HG02588 (cell line): Measurements from ENCODE around the gene KRT37.
"Not testable (repeated sequence)": the region's sequence is repeated elsewhere in the genome, so short reads cannot be mapped to it uniquely, and the experiment has no call there.

Source experiments
- ATAC-seq: cut with Tn5 transposase; IDR thresholded peaks from one replicate; pipeline ENCODE4 v1.9.1; 2021; ENCODE audit warnings: mild to moderate bottlenecking, moderate library complexity; ENCODE audit not compliant: unreplicated experiment

The KRT37 gene

DNA sequence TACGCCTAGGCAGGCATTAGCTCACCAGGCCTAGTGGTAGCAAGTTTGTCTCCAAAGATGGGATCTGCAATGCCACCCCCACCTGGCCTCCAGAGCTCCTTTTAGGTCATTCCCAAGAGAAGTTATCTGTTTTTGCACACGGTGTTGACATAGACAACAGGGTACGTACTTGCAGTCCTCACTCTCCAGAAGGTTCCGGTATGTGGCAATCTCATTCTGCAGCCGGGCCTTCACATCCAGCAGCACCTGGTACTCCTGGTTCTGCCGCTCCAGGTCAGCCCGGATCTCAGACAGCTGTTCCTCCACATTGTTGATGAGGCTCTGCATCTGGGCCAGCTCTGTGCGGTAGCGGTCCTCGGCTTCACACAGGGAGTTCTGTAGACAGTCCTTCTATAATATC lies 17.2 kb downstream of the KRT37 start:
- no peak for ATAC-seq

DNA sequence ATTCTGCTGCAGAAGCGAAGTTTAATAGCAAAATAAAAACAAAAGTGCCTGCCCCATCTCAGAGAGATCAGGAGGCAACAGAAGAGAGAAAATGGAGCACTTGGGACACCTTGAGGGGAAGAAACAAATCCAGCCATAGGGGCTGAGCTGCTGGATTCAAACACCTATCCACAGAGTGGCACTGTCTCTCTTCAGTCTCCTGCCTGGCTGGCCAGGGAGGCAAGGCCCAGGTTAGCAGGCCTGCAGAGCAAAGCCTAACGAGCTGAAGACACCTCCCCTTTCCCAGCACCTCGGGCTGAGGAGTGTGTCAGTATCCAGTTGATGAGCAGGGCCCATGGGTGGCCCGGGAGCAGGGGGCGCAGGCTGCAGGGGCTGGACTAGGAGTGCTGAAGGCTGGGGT lies 18.2 kb downstream of the KRT37 start:
- ATAC-seq = no peak

DNA sequence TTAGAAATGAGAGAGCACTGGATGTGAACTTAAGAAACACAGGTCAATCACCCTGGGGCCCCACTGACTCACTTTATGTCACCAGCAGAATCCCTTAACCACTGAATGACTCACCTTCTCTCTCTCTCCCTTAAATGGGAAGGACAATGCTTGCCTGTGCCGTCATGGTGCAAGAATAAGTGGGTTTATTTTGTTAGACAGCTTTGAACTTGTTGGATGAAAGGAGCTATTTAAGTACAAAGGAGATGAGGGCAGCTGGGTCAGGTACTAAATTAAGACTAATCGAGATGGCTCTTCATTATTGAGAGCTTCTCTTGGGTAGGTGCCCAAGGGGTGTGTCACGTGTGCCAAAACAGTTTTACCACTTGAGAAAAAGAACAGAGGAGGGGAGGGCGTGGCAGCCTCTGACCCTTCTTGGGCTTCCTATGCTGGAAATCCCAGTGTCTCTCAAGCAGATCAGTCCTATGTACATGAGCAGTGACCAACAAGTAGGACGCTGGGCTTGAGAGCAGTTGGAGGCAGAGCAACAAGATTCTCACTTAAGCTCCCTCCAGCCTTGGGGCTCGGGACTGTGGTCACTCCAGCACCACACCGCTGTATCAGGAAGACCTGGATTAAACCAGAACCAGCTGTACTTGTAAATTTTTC lies 20.2 kb downstream of the KRT37 start:
- no peak for ATAC-seq

DNA sequence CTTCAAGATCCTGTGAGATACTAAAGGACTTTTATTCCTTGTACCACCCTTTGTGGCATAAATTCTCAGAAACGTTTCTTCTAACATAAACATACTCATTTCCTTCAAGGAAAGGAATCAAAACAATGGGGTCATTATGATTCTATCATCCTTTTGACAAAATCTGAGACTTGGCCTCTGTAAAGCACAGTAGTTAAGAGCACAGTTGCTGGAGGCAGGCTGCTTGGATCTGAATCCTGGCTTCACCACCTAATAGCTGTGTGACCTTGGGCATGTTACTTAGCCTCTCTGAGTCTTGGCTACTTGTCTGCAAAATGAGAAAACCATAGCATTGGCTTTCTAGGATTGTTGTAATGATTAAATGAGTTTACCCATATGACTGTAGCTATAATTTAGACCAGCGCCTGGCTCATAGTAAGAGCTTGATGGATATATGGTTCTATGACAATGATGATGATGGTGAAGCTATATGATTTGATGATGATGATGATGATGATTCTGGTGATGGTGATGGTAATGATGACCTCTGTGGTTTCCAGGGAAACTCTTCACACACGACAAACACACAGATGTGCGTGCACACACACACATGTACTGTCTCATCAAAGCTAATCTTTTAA lies 20.9 kb downstream of the KRT37 start:
- no peak for ATAC-seq

DNA sequence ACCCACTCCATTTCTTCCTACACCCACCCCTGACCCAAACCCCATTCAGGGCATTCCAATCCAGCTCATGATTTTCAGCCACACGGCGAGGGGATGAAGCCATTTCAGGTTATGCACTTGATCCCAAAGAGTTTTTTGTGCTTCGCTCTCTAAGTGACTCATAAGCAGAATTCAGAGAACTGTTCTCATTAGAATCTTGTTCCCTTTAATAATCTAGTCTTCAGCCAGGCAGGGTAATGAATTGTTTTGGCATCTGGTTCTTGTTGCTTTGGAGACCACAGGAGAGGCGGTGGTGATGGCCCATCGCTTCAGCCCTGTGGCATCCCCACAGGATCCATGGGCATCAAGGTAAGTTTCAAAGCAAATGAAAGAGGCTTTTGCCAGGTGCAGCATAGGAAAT lies 22.2 kb downstream of the KRT37 start:
- no peak for ATAC-seq

DNA sequence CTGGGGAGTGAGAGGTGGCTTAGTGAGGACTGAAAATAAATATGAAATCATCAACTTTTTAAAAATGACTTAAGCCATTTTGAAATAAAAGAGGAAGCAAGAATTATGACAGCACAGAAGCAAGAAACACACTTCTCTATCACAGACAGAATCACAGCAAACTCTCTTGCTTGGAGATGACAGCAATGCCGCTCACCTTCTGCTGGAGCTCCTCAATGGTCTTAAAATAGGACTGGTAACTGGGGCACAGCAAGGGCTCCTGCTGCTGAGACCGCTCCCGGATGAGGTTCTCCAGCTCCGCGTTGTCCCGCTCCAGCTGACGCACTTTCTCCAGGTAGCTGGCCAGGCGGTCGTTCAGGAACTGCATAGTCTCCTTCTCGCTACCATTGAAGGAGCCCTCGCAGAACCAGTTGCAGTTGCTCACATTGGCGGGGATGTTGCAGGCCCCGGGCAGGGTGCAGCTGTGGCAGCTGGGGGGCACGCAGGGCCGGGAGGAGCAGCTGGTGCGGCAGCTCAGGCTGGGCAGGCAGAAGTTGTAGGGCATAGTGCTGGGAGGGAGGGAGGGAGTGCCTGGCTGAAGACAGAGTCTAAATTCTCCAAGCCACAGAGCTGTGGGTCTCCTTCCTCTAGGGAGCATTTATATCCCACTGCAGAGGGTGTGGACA lies 27.3 kb downstream of the KRT37 start, which contains the start of gene KRT31:
Gene KRT31 (minus strand): TSS at position 613 of the 665 bp plus-strand sequence. CDS start 69 bp downstream, at position 544.
- no peak for ATAC-seq

DNA sequence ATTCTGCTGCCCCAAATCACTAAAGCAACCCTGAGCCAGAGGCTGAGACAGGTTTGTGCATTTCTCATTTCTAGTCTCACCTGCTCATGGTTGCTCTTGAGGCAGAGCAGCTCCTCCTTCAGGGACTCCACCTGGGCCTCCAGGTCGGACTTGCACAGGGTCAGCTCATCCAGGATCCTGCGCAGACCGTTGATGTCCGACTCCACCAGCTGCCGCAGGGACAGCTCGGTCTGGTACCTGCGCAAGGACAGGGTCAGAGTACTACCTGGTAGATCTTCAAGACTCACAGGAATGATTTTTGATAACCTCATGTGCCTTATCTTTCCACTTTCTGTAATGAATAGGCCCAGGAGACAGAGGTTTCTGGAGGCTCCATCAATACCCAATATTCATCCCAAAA lies 28.0 kb downstream of the KRT37 start:
- no peak for ATAC-seq

DNA sequence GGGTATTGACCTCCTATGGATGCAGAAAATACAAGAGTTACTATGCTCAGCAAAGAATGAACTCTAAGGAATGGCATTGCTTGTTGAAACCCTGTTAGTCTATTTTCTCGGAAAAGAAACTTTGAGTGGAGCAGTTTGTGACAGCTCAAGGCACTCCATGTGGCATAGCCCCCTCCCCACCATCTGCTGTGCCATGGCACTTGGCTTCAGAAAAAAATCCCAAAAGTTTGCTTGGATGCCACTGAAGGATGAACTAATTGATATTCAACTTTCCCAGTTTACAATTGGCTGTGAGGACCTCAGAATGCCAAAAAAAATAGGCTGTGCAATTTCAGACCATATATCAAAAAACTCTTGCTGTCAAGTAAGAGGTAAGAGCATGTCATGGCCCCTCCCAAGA lies 28.8 kb downstream of the KRT37 start:
- no peak for ATAC-seq

DNA sequence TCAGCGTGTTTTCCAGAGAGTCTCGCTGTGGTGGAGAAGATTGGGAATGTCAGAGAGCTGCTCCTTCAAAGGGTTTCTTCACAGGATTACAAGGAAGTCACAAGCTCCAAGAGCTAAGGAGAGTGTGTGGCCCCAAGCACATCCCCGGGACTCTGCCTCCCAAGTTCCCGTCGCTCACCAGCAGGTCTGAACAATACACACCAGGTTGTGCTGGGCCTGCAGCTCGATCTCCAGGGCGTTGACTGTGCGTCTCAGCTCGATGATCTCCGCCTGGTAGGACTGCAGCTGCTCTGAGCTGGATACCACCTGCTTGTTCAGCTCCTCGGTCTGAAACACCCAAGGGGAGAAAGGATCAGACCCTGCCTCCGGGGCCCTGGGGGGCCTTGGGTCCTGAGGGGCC lies 29.3 kb downstream of the KRT37 start:
- not testable (repeated sequence) for ATAC-seq

DNA sequence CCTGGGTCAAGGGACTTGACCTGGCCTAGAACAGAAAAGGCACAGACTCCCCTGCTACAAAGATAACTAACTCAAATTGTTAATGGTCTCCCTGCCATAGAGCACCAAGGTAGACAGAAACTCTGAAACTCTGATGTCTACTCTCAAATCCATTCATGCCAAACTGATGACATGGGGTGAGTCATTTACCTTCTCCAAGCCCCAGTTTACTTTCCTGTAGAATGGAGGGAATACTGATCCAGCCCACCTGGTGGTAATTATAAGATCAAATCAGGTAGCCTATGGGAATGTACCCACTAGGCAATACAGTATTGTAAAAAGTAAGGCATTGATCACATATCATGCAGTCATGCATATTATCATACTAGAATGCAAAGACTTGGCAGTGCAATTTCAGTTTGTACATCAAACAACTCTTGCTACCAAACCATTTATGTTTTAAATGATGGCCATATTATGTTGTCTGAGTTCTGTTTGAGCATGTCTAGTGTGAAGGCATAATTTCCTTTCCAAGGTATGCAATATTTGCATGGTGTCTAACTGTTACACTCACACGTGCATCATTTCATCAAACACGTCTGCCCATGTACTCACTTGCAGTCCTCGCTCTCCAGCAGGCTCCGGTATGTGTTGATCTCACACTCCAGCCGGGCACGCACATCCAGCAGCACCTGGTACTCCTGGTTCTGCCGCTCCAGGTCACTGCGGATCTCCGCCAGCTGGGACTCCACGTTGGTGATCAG lies 30.0 kb downstream of the KRT37 start:
- ATAC-seq = no peak

DNA sequence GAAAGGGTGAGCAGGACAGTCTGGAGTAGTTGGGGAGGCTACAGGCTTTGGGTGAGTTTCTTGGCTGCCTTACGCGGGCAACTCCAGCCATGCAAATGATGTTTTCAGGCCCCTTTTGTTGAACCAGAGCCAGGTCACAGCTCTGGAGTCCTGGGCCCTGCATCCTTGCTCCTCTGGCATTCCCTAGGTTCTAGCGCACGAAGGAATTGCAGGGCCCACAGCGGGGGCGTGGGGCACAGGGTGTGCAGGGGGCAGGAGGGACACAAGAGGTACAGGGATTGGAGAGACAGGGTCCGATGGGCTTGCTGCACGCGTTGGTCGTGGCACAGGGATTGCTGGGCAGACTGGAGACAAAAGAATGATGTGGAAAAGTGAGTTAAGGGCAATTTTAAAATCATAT lies 30.6 kb downstream of the KRT37 start:
- no peak for ATAC-seq

DNA sequence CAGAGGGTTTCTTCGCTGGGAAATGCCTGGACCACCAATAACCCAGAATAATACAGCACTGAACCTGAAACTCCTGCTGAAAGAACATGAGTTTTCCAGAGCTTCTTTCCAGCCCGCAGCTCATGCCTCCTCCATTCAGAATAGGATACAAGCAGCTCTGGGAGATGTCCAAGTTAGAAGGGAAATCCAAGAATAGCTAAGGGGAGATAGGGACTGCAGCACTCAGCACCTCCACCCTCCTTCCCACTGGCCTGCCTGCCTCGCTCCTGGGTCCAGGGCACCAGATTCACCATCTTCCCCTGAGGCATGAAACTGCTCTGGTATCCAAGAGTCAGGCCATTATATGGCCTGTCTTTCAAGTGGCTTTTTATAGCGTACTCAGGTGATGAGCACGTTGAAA lies 31.1 kb downstream of the KRT37 start:
- no peak for ATAC-seq

DNA sequence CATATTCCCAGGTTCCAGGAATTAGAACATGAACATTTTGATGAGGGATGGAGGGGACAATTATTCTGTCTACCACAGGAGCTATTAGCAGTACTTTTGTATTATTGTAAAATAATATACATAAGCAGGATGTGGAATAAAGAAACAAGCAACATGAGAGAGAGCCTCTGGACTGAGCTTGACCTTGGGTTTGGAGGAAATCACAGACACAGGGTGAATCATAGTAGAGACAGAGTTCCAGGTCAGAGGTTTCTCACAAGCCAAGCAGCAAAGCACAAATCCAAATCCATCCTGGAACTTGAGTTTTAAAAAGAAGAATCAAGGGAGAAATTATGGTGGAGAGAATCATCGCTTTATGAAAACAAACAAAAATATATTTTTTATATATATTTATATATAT lies 32.1 kb downstream of the KRT37 start:
- ATAC-seq = no peak

DNA sequence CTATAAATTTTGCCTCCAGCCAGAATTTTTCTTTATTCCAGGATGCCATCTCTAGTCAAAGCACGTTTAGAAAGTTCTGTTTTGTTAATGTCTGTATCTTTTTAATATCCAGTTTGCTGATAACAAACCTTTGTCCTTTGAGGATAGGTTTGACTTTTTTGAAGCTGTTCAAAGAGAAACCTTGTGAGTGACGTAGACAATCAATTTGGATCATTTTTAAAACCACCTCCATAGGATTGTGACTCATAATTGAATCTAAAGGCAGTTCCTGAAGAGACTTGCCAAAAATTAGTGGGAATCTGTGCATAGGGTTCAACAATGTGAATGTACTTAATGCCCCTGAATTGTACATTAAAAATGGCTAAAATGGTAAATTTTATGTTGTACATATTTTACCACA lies 32.9 kb downstream of the KRT37 start:
- no peak for ATAC-seq

DNA sequence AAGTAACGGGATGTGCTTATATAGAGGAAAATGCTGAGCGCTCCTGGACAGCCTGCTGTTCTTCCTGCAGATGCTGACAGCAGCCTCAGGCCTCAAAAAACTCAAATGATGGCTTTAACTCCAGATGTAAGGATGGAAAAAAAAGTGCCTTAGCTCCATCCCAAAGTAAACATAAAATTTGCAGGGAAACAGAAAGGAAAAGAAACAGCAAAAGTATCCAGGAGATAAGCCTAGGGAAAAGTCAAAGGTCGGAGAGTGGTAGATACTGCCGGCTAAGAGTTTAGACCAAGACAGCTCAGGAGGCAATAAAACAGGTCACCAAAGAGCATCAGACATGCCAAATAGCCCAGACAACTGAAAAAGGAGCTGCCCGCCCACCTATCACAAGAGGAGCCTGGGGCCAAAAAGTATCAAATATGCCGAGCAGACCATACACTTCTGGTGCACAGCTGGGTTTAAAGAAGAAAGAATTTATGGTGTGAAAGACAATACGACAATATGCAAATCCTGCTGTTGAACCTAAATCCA lies 33.9 kb downstream of the KRT37 start:
- no peak for ATAC-seq

DNA sequence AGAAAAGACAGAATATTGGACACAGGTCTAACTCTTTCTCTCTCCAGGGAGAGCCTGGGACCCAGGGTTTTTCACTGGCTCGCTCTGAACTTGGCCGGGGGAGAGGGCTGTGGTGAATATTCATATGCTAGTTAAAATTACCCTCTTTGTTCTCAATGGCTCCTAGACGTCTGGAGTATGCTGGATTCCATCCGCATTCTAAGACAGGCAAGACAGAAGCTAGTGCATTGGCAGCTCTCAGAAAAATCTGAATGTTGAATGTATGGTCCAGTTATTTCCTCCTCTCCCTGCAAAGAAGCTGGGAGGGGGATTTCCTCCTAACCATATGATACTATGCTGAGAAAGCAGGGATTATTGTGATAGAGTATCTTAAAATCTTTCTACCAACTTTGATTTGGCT lies 36.7 kb downstream of the KRT37 start:
- ATAC-seq = no peak

DNA sequence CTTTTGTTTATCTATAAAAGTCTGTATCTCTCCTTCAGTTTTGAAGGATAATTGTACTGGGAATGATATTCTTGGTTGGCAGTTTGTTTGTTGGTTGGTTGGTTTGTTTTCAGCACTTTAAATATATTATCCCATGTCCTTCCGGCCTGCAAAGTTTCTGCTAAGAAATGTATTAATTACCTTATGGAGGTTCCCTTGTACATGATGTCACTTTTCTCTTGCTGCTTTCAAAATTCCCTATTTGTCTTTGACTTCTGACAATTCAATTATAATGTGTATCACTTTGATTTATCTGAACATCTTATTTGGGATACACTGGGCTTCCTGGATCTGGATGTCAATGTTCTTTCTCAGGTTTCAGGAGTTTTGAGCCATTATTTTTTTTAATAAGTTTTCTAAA lies 38.2 kb downstream of the KRT37 start:
- ATAC-seq = no peak

DNA sequence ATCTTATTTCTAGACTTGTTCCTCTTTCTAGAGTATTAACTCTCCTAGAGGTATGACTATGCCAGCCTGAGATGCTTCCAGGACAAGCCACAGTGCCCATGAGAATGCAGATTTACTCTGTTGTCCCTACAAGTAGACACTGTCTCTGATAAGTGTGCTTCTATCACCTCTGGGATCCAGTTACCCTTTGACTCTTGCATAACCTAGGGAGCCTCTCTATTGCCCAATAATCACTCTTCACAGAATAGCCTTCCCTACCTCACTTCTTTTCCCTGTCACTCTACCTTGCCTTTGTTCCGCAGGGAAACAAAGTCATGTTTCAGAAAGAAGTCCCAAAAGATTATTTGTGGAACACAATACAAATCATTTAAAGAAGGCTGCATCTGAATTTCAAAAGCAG lies 40.7 kb downstream of the KRT37 start:
- ATAC-seq = no peak

DNA sequence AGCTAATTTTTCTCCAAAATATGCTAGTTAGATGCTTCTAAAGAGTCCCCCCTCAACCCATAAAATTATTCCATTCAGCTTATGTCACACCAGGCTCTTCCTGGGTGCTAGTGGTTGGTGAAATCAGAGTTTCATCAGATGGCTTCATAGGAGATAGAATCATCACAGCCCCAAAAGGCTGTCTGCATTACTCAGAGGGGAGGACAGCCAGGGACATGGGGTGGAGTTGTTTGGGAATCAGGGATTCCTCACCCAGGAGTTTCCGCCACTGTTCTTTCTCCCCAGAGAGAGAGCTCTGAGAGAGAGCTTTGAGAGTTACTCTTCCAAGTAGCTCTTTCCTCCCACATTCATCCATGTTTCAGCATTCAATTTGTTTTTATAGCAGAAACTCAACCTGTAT lies 42.0 kb downstream of the KRT37 start:
- no peak for ATAC-seq

DNA sequence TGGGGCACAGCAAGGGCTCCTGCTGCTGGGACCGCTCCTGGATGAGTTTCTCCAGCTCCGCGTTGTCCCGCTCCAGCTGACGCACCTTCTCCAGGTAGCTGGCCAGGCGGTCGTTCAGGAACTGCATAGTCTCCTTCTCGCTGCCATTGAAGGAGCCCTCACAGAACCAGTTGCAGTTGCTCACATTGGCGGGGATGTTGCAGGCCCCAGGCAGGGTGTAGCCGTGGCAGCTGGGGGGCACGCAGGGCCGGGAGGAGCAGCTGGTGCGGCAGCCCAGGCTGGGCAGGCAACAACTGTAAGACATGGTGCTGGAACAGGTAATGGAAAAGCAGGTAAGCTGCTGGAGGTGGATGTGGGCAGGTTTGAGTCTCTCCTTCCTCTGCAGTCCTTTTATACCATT lies 42.4 kb downstream of the KRT37 start, which contains the start of gene KRT34:
Gene KRT34 (minus strand): TSS at position 364 of the 400 bp plus-strand sequence. CDS start 60 bp downstream, at position 304.
- not testable (repeated sequence) for ATAC-seq

DNA sequence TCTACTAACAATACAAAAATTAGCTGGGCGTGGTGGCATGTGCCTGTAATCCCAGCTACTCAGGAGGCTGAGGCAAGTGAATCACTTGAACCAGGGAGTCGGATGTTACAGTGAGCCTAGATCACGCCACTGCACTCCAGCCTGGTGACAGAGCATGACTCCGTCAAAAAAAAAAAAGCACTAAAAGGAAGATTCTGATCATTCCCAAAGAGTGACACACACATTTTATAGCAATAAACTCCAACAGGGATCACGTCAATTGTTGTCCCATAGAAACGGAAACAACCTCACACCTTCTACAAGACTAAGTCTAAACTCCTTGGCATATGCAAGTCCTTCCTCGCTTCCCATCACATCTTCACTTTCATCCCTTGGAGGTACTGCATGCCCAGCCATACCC lies 44.3 kb downstream of the KRT37 start:
- not testable (repeated sequence) for ATAC-seq
